Measurements from ENCODE around the gene CERS1.

The CERS1 gene

DNA sequence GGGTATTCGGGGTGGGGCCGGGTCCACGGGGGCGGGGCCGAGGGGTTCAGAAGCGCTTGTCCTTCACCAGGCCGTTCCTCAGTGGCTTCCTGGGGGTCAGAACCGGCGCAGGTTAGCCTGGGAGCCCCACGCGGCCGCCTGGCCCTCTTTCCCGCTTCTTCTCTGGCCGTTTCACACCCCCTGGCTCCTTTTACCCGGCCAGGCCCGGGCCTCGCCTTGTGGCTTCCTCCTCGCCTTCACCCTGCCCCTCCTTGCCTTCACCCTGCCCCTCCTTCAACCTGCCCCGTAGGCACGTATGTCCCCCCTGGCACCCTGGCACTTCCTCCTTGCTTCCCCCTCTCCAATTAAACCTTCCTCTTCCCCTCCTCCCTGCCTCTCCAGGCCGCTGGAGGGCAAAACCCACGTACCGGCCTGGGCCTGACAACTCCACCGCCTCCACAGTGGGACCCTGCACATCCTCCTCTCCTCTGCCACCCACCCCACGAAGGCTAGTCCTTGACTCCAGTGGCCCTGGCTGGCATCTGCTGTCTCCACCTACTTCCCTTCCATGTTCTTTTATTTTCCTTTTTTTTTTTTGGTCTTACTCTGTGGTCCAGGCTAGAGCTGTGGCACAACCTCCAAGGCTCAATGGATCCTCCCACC is 25.3 kb downstream of the CERS1 start:
- no peak for DNase-seq

DNA sequence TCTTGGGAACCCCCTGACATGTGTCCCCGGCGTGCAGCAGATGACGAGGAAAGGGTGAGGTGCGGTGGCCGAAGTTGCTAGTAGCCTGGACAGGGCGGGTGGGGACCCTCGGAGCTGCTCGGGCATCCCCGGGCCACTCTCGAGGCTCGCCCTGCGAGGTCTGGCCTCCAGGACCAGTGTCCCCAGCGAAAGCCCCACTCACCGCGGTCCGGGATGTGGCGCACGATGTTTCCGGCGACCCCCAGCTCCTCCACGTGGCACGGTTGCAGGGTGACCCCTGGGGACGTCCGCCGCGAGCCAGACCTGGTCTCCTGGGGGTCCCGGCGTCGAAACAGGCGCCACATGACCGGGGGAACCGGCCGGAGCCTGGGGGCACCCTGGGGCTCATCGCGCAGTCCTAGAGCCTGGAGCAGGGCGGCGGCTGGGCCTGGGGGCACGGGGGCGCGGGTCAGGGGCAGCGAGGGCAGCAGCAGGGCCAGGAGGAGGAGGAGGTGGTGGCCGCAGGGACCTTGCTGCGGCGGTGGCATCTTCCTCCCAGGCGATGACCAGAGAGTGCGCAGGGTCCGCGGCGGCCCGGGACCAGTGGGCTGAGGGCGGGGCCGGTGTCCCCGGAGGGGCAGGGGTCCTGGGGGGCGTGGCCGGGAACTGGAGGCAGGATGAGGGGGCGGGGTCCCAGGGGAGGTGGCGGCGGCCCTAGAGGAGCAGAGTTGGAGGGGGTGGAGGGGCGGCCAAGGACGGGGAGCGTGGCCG is 26.0 kb downstream of the CERS1 start:
- DNase-seq: no peak

DNA sequence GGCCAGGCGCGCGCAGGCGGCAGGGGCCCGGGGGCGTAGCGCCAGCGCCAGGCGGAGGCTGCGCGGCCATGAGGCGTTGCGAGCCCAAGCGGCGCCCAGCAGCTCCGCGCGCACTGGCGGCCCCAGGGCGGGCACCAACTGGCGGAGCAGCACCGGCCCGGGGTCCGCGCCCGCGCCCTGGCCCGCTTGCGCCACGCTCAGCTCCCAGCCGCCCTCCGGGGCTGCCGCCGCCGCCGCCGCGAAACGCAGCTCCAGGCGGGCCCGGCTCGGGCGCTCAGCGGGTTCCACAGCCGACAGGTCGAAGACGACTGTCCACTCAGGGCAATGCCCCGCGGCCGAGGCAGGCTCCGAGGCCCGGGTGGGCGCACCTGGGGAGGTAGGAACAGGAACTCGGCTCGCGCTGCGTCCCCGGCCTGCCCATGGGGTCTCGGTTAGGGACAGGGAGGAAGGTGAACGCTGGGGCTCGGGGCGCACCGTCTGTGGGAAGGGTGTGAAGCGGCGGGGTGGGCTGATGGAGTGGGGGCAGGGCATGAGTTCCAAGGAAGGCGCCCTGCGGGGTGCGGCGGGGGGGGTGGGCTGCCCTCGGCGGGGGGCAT is 26.8 kb downstream of the CERS1 start:
- no peak for DNase-seq

- DNase-seq: no peak
Observed at GRCh38 chr19:18868380-18869022, 27.5 kb downstream of the CERS1 start.

DNA sequence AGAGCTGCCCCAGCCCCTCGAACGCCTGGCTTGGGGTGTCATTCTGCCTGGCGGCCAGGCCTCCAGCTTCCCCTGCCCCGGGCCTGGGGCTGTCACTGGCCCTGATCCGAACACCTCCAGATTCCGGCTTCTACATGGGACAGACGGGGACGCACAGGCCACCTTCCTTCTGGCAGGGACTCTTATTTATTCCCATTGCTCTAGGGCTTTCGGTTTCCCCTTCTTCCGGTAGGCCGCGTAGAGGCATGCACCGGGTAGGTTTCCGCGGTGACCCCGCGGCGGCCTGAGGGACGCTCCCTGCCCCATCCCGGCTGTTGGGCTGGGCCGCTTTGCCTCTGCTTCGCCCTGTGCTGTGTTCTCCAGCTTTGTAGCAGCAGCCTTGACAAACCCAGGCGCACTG is 28.2 kb downstream of the CERS1 start:
- no peak for DNase-seq

DNA sequence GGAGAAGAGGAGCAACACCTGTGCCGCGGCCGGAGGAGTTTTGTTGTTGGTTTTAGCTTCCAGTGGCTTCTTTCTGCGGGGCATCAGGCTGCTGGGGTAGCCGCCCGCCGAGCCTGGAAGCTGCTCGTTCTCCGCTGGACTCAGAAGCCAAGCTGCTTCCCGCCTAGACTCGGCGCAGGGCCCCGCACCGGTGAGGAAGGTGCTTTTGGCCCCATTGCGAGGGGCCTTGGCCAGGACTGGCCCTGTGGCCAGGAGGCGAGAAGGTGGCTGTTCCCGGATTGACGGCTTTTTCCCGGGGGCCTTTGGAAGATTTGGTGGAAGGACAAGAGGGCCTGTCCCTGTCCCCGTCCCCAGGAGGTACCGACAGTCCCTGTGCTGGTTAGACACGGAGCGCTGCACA is 28.8 kb downstream of the CERS1 start:
- DNase-seq: no peak

- DNase-seq: no peak
Observed at GRCh38 chr19:18866800-18867123, 29.2 kb downstream of the CERS1 start.

DNA sequence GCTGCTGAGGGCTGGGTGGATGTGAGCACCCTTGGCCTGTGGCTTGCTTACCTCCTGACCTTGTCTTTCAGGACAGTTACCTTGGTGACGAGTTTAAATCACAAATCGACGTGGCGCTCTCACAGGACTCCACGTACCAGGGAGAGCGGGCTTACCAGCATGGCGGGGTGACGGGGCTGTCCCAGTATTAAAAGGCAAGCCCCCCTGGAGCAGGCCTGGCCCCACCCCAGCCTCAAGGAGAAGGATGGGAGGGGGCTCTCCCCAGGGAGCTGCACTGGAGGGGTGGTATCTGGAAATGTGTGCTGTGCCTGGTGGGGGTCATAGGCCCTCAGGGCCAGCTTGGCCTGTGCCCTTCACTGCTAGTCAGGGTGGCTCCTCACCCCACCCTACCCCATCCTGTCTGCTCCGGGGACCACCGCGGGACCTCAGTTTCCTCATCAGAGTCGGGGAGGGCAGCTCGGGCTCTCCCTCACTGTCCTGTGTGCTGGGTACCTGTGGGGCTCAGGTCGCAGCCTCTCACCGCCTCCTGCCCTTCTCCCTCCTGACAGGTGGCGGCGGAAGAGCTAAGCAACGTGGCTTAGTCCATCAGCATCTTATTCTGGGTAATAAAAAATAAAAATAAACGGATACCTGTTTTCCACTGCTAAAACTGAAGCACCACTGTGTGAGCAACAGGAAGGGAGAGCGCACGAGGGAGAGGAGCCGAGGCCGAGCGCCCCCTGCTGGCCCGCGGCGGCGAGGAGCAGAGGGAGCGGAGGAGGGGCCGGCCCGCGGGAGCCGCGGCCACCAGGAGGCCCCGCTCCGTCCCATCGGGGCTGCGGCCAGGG is 29.8 kb downstream of the CERS1 start:
- no peak for DNase-seq

GRCh38 chr19:18865106-18865972 is 30.6 kb downstream of the CERS1 start:
- DNase-seq: no peak

GRCh38 chr19:18863843-18864362 is 32.1 kb downstream of the CERS1 start:
- DNase-seq: no peak

DNA sequence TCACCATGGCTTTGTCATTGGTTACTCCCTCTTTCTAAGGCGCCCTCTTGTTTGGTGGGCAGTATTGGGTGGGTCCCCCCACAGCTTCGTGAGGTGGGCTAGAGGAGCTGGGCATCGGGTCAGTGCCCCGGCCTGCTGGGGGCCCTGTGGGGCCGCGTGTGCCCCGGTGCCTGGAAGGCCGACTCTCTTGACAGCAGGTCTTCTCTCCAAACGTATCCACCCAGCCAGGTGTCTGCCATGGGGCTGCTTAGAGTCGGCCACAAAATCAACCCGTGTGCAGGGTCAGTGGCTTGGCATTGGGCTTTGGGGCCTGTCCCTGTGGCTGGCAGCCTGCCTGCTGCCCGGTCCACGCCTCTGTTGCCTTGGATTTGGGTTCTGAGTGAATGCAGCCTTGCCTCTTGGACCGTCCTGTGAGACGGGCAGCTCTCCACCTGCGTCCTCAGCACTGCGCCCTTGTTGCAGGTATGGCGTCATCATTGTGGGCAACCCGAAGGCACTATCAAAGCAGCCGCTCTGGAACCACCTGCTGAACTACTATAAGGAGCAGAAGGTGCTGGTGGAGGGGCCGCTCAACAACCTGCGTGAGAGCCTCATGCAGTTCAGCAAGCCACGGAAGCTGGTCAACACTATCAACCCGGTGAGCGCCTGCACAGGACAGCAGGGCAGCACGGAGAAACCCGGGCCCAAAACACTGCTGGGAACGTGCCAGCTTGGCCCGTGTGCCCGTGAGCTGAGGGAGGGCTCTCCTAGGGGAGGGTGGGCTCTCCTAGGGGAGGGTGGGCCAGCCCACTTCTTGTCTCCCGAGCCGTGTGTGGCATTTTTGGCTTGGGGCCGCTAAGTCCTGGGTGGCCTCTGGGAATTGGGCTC is 32.7 kb downstream of the CERS1 start:
- DNase-seq: no peak

DNA sequence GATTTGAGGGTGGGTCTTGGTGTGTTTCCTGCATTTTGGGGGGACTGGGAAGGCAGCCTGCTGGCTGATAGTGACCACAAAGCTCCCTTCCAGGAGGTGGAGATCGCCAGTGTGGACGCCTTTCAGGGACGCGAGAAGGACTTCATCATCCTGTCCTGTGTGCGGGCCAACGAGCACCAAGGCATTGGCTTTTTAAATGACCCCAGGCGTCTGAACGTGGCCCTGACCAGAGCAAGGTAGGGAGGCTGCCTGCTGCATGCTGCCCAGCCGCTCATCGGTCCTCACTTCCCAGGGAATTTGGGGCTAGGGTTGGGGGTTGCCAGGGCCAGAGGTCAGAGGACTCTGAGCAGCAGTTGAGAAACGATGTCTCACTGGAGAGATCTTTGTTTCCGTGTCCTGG is 34.0 kb downstream of the CERS1 start:
- DNase-seq: no peak

DNA sequence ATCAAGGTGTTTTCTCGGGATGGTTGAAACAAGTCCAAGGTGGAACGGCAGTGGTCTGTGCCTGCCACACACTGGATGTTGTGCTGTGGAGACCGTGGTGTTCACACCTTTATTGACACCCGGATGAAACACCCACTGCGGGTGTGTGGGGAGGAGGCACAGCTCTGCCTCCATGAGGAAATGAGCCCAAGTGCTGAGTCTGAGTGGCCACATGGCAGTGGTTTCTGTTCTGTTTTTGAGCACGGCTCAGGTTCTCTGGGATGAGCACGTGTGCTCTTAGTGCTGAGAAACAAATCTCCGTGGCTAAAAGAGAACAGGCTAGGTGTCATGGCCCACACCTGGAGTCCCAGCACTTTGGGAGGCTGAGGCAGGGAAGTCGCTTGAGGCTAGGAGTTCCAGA is 34.7 kb downstream of the CERS1 start:
- no peak for DNase-seq

DNA sequence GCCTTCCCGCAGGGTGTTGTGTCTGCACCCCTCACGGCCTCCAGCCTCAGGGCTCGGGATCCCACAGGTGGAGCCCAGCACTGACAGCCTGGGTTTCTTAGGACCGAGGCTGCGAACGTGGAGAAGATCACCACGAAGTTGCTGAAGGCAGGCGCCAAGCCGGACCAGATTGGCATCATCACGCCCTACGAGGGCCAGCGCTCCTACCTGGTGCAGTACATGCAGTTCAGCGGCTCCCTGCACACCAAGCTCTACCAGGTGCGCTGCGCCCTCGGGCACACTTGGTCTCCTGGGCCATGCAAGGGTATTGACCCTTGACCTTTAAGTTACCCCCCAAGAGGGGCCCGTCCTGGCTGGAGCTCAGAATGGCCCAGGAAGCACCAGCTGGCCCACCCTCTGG is 35.2 kb downstream of the CERS1 start:
- DNase-seq: no peak

DNA sequence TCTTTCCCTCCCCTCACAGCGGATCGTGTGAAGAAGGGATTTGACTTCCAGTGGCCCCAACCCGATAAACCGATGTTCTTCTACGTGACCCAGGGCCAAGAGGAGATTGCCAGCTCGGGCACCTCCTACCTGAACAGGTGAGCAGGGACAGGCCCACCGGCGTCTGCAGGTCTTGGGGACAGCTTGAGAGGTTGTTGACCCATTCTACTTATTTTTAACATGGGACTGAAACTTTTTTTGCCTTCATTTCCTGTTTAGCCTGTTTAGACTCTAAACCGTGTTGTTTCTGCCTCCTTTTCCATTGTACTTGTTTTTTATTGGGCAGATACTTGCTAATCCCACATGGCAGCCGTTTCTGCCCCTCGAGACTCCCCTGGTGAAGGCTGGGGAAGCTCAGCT is 35.7 kb downstream of the CERS1 start:
- no peak for DNase-seq

DNA sequence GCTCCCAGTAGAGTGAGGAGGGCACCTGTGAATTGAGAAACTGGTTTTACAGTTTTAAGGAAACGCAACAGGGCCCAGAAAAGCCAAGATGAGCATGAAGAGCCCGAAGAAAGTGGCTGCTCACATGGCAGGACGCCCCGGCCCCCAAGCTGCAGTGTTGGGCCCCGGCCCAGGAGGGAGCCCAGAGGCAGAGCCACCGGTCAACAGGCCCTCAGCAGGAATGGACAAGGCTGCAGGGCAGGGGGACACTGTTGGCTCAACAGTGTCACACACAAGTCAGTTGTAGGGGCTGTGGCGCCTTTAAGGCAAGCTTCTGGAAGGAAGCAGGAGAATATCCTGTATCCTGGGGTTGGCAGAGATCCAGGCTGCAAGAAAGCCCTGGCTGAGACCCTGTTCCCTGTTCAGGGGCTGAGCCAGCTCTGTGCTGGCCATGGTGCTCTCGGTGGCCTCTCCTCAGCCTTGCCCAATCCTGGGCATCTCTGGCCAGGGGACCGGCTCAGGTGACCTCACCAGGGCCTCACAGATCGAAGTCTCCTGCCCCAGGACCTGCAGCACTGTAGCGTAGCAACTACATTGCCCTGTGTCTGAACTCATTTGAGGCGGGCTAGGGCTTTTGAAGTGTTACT is 36.2 kb downstream of the CERS1 start:
- DNase-seq: no peak

DNA sequence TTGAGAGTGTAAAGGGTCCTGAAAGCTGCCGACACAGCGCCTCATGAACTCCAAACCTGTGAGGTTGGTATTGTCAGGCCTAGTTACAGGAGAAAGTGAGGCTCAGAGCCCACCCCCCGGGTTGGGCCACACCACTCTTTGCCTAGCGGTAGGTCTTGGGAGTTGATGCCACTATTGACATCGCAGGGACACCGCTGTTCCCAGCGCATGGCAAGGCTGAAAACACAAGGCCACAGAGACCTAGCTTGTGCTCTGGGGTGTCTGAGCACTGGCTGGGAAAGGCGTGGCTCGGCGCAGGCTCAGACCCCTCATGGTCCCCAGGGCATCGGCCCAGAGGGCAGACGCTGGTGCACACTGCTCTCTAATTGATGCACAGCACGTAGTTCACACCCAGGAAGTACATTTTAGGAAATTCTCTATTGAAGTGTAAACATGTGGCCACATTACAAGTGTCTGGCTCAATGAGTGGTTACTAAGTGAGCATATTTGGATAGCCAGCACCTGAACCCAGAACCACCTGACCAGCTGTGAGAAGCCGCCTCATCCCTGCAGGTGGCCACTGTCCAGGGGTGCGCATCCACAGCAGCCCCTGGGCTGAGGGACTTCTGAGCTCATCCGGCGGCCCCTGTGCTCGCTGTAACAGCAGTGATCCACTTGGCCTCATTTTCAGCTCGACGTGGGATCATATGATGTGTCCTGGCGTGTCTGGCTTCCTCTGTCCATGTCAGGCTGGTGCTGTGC is 36.9 kb downstream of the CERS1 start:
- DNase-seq: no peak

DNA sequence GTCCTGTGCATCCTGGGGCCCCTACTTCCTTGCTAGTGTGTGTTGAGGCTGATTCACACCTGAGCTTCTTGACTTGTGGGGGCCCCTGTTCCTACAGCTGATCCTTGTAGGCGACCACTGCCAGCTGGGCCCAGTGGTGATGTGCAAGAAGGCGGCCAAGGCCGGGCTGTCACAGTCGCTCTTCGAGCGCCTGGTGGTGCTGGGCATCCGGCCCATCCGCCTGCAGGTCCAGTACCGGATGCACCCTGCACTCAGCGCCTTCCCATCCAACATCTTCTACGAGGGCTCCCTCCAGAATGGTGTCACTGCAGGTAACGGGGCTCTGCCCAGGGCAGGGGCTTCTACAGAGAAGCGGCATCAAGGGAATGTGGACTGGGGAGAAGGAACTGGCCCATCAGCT is 38.7 kb downstream of the CERS1 start:
- no peak for DNase-seq

- no peak for DNase-seq
Observed at GRCh38 chr19:18856385-18857126, 39.4 kb downstream of the CERS1 start.
